Measurements from ENCODE around the gene C2orf69. TPM values are rescaled to one million over a fixed set of nuclear protein-coding genes. Genes with fewer than 3 reads are reported as not detected.

C2orf69 gene, protein sequence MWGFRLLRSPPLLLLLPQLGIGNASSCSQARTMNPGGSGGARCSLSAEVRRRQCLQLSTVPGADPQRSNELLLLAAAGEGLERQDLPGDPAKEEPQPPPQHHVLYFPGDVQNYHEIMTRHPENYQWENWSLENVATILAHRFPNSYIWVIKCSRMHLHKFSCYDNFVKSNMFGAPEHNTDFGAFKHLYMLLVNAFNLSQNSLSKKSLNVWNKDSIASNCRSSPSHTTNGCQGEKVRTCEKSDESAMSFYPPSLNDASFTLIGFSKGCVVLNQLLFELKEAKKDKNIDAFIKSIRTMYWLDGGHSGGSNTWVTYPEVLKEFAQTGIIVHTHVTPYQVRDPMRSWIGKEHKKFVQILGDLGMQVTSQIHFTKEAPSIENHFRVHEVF
- total RNA-seq = 10 to 100 TPM in 3 of 4 donors, 1 to 10 TPM in 1; 9.6 to 13.6 (median 10.7) TPM
- polyA plus RNA-seq = 10 to 100 TPM in 2 of 3 donors, 1 to 10 TPM in 1; 7.2 to 12.5 (median 11.4) TPM

DNA sequence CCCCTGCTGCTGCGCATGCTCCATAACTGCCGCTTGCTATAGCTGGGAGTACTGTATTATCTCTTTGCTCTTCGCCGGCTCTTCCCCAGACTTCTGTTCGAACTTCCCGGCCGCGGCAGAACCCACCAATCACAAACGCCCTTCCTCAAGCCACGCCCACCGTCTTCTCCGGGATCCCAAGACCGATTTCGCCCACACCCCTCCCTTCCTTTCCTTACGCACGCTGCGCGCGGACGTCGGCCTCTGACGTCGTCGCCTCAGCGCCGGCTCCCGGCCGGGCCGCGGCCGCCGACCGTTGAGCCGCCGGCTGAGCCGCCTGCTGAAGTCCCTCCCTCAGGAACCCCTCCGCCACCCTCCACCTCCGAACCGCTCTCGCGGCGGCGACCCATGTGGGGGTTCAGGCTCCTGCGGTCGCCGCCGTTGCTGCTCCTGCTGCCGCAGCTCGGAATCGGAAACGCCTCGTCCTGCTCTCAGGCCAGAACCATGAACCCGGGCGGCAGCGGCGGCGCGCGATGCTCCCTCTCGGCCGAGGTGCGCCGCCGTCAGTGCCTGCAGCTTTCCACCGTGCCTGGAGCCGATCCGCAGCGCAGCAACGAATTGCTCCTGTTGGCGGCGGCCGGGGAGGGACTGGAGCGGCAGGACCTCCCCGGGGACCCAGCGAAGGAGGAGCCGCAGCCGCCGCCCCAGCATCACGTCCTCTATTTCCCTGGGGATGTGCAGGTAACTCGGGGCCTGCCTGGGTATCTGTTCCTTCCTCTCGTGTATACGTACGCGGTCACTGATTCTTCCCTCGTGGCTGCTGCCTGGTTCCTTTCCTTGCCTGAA, at the start of gene C2orf69:
Gene C2orf69, plus strand, starts transcription at position 242 of the 825 bp plus-strand sequence. Its CDS starts 146 bp downstream, at position 388.
- WGBS, 2 donors = 0% methylated on average over 85 of the region's 85 CpGs
- no peaks in the 10 kb centered on the region for H3K9me3 ChIP-seq
- peak within 1 kb of the TSS; percentile 75 to 95 (median 78) for H3K4me3 ChIP-seq
- TF ChIP-seq POLR2A (IDR thresholded peaks at IDR 0.05) (peak; percentile 40 to 79), EP300 (IDR thresholded peaks at IDR 0.05) (no peak), POLR2AphosphoS5 (IDR thresholded peaks at IDR 0.05) (peak; percentile 80 to 92 (median 87))
- no peaks in the 10 kb centered on the region for H3K36me3 ChIP-seq
- peak; percentile 98 for DNase-seq
- peak within 1 kb of the TSS; percentile 95 to 99 (median 98) for H3K27ac ChIP-seq
- peaks cover 0 to 29% (median 14%) of the 10 kb centered on the region in 4 donors for H3K4me1 ChIP-seq
- no peaks in the 10 kb centered on the region for H3K27me3 ChIP-seq
- intact Hi-C loops (cut with DNase I) = loop anchor here (1.0 kb wide), 2 partner anchors 44 to 60 kb away; partner anchors contain the start of genes FTCDNL1, MAIP1 and TYW5

DNA sequence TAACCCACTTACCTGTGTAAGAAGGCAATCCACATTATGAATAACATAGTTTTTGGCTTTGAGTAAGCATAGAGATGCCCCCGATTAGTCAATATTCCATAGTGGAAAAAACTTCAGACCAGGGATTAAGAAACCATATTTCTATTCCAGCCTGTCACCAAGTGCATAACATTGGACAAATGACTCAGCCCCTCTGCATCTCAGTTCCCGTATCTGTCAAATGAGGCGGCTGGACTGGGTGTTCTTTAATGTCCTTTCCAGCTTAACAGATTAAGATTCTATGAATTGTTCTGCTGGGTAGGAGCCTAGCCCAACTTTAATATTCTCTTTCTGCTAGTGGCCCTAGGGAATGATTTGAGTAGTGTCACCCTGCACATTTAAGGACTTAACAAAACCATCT, 48.3 kb upstream of the C2orf69 start:
- Histone ChIP-seq H3K4me3 (no peak overlapping the region), H3K4me1 (no peaks in the 10 kb centered on the region), H3K27me3 (no peaks in the 10 kb centered on the region), H3K9me3 (no peaks in the 10 kb centered on the region), H3K36me3 (no peaks in the 10 kb centered on the region), H3K27ac (no peak overlapping the region)
- intact Hi-C loops (cut with DNase I) = loop anchor here (5.0 kb wide), 1 partner anchor 160 kb away; no protein-coding TSS in a partner anchor
- WGBS, 2 donors = 88% methylated on average over 3 of the region's 3 CpGs
- DNase-seq = no peak
- TF ChIP-seq POLR2AphosphoS5 (IDR thresholded peaks at IDR 0.05) (no peak), POLR2A (IDR thresholded peaks at IDR 0.05) (no peak), EP300 (IDR thresholded peaks at IDR 0.05) (no peak)
- TF ChIP-seq, protein P1, sequence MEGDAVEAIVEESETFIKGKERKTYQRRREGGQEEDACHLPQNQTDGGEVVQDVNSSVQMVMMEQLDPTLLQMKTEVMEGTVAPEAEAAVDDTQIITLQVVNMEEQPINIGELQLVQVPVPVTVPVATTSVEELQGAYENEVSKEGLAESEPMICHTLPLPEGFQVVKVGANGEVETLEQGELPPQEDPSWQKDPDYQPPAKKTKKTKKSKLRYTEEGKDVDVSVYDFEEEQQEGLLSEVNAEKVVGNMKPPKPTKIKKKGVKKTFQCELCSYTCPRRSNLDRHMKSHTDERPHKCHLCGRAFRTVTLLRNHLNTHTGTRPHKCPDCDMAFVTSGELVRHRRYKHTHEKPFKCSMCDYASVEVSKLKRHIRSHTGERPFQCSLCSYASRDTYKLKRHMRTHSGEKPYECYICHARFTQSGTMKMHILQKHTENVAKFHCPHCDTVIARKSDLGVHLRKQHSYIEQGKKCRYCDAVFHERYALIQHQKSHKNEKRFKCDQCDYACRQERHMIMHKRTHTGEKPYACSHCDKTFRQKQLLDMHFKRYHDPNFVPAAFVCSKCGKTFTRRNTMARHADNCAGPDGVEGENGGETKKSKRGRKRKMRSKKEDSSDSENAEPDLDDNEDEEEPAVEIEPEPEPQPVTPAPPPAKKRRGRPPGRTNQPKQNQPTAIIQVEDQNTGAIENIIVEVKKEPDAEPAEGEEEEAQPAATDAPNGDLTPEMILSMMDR (IDR thresholded peaks at IDR 0.05) = no peak

DNA sequence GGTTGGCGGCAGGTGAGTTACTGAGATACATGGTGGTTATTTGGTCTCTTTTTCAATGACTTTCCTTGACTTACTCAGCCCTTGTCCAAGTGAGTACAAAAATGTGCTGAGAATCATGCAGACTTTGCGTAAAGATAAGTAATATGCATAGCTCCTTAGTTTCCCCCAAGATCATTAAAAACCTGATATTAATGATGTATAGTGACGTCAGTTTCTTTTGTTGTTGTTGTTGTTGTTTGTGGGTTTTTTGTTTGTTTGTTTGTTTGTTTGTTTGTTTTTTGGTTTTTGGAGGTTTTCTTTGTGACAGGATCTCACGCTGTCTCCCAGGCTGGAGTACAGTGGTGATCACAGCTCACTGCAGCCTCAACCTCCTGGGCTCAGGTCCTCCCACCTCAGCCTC, 45.2 kb upstream of the C2orf69 start:
- H3K9me3 ChIP-seq = no peaks in the 10 kb centered on the region
- intact Hi-C loops (cut with DNase I) = no loop called here
- no peak overlapping the region for H3K4me3 ChIP-seq
- TF ChIP-seq EP300 (IDR thresholded peaks at IDR 0.05) = no peak
- TF ChIP-seq POLR2A (IDR thresholded peaks at IDR 0.05) = no peak
- TF ChIP-seq, protein P1 (IDR thresholded peaks at IDR 0.05) = no peak
- no peak for TF ChIP-seq POLR2AphosphoS5 (IDR thresholded peaks at IDR 0.05)
- 94 to 95% methylated on average over 4 of the region's 4 CpGs for WGBS, 2 donors
- H3K27ac ChIP-seq = no peak overlapping the region
- no peaks in the 10 kb centered on the region for H3K4me1 ChIP-seq
- no peaks in the 10 kb centered on the region for H3K36me3 ChIP-seq
- no peak for DNase-seq
- no peaks in the 10 kb centered on the region for H3K27me3 ChIP-seq

DNA sequence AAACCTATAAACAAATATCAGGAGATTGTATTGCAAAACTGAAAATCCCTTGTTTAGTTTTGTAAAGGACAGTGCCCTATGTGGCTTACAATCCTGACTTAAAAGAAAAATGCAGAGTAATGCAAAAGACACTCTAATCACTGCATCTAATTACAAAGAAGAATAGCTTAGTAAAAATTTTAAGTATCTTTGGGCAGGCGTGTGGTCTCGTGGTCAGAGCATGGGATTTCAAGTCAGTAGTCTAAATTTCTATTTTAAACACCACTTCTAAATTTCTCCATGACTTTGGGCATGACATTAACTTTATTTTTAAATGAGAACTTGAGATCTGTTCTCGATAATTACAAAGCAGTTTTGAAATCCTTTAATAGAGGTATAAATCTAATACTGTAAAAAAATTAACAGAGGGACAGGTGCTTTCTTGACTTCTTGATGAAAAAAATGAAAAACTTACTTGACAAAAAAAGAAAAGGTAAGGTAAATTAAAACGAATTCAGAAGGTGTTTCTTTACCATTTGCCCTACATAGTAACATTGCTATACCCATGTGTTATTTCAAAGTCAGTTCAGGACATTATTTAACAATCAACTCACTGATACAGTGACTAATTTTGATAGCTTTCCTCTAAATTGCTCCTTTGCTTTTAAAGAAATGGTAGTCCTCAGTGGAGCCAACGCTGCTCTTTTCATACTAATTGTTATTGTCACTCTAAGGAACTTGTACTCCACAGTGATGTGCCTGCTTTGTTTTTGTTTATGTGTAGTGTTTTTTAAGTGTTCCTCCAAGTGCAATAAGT, 42.5 kb upstream of the C2orf69 start:
- Histone ChIP-seq H3K4me3 (no peak overlapping the region), H3K27ac (no peak overlapping the region), H3K36me3 (no peaks in the 10 kb centered on the region), H3K9me3 (no peaks in the 10 kb centered on the region), H3K27me3 (no peaks in the 10 kb centered on the region), H3K4me1 (no peaks in the 10 kb centered on the region)
- 77 to 79% methylated on average over 5 of the region's 5 CpGs for WGBS, 2 donors
- intact Hi-C loops (cut with DNase I) = no loop called here
- TF ChIP-seq EP300 (IDR thresholded peaks at IDR 0.05) (no peak), POLR2AphosphoS5 (IDR thresholded peaks at IDR 0.05) (no peak), POLR2A (IDR thresholded peaks at IDR 0.05) (no peak)
- TF ChIP-seq, protein P1 (IDR thresholded peaks at IDR 0.05) = no peak
- no peak for DNase-seq
